KOPT-K1 (cell line): ENCODE measurements around the gene SLC30A4.
A peak's percentile ranks its signal among the peaks of the same experiment; 100 is the strongest.

Experiments
- H3K27ac ChIP-seq: fragments of 200-600 bp; sonication (generic); 2 replicates; pipeline ENCODE4 v1.5.1; 2016; ENCODE audit warnings: antibody characterized with exemption, mild to moderate bottlenecking, low read depth, low read length; ENCODE audit not compliant: poor library complexity, severe bottlenecking
- H3K36me3 ChIP-seq: fragments of 200-600 bp; sonication (generic); 2 replicates; pipeline ENCODE4 v1.5.1; 2017; ENCODE audit warnings: antibody characterized with exemption, mild to moderate bottlenecking, low read length, moderate library complexity; ENCODE audit not compliant: insufficient read depth
- H3K9me3 ChIP-seq: fragments of 200-600 bp; sonication (generic); 2 replicates; pipeline ENCODE4 v1.5.1; 2017; ENCODE audit warnings: antibody characterized with exemption, low read length, mild to moderate bottlenecking; ENCODE audit not compliant: insufficient read depth, poor library complexity, severe bottlenecking

The SLC30A4 gene, protein sequence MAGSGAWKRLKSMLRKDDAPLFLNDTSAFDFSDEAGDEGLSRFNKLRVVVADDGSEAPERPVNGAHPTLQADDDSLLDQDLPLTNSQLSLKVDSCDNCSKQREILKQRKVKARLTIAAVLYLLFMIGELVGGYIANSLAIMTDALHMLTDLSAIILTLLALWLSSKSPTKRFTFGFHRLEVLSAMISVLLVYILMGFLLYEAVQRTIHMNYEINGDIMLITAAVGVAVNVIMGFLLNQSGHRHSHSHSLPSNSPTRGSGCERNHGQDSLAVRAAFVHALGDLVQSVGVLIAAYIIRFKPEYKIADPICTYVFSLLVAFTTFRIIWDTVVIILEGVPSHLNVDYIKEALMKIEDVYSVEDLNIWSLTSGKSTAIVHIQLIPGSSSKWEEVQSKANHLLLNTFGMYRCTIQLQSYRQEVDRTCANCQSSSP

DNA sequence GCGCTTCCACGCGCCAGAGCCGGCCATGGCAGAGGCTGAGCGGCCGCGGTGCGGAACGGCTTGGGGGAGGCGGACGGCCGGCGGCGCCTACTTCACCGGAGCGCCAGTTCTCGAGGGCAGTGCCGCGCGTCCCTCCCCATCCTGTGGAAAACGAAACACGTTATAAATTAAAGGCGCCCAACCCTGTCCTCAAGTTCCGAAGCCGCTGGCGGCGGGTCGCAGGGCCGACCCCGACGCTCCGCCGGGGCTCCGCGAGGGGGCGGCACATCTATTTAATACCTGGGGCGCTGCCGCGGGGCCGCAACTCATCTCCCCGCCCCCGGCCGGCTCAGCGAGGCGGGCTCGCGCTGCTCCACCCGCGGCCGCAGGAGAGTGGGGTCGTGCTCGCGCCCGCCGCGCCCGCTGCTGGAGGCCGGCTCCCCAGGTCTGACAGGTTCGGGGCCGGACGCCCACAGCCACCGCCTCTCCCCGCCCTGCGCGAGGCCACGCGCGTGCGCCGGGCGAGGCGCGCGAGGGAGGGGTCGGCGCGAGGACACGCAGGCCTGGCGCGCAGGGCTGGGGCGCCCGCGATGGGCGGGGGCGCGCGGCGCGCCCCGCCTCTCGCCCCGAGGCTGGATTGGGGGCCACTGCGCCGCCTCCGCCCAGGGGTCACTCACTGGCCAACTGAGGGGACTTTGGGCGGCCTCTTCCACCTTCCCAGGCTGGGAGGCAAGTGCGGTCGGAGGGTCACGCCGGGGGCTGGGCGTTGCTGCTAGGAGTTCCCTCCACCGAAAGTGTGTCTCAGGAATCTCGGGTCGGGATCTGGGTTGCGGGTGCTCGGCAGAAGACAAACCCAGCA lies at the start of gene SLC30A4:
Gene SLC30A4, minus strand, starts transcription at position 428 of the 838 bp plus-strand sequence. Its CDS starts 401 bp downstream, at position 27.
- Histone ChIP-seq H3K9me3 (no peaks in the 10 kb centered on the region), H3K36me3 (no peaks in the 10 kb centered on the region), H3K27ac (peak within 1 kb of the TSS; percentile 19)

GRCh38 chr15:45555934-45556608 lies 33.5 kb upstream of the SLC30A4 start:
- Histone ChIP-seq H3K36me3 (no peaks in the 10 kb centered on the region), H3K27ac (no peak overlapping the region), H3K9me3 (no peaks in the 10 kb centered on the region)

DNA sequence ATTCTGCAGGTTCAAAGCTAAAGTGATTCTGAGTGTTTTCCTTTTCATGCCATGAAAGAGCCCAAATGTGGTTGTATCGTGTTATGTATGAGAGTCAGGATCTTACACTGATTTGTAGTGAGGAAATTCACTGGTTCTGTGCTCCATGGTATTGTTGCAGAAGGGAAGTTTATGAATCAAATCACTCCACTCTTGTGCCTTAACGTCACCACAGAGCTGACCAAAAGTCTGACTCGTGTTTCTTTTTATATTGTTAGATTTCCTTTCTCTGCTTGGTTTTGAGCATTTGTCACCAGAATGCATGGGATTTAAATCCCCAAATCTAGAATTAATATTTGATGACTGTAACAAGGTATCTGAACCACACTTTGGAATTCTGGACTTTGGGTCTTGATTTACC lies 29.1 kb upstream of the SLC30A4 start:
- Histone ChIP-seq H3K27ac (no peak overlapping the region), H3K36me3 (no peaks in the 10 kb centered on the region), H3K9me3 (no peaks in the 10 kb centered on the region)

DNA sequence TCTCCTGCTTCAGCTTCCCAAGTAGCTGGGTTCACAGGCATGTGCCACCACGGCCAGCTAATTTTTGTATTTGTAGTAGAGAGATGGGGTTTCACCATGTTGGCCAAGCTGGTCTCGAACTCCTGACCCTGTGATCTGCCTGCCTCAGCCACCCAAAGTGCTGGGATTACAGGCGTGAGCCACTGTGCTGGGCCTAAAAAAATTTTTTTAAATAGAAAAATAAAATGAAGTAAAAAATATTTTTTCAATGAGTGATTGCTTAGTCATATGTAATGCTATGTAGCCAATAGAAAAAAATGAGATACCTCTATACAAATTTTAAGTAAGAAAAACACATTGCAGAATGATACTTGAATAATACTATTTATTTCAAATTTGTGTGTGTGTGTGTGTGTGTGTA lies 27.9 kb upstream of the SLC30A4 start:
- Histone ChIP-seq H3K9me3 (no peaks in the 10 kb centered on the region), H3K36me3 (no peaks in the 10 kb centered on the region), H3K27ac (no peak overlapping the region)

DNA sequence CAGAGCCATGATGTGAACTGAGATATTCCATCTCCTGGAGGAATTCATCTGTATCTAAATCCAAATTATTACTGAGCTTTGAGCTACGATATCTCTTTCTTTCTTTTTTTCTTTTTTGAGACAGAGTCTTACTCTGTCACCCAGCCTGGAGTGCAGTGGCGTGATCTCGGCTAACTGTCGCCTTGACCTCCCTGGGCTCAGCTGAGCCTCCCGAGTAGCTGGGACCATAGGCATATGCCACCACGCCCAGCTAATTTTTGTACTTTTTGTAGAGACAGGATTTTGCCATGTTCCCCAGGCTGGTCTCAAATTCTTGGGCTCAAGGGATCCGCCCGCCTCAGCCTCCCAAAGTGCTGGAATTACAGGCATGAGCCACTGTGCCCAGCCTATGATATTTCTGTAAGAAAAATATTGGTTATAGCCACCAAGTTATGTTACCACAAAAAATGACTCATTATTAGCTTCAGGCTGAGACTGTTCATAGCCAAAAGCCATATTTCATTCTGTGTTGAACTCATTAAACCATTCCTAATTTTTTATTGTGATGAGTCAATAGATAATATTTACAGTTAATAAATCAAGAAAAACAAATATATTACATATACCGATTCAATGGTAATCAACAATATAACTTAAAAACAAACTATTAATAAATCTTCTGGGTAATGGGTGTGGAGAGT lies 27.1 kb upstream of the SLC30A4 start:
- no peak overlapping the region for H3K27ac ChIP-seq
- no peaks in the 10 kb centered on the region for H3K9me3 ChIP-seq
- no peaks in the 10 kb centered on the region for H3K36me3 ChIP-seq

- H3K9me3 ChIP-seq = no peaks in the 10 kb centered on the region
- no peak overlapping the region for H3K27ac ChIP-seq
- H3K36me3 ChIP-seq = no peaks in the 10 kb centered on the region
These were observed 26.4 kb upstream of the SLC30A4 start for GRCh38 chr15:45548753-45549520.

GRCh38 chr15:45546789-45547188 lies 24.2 kb upstream of the SLC30A4 start:
- no peaks in the 10 kb centered on the region for H3K36me3 ChIP-seq
- H3K9me3 ChIP-seq = no peaks in the 10 kb centered on the region
- H3K27ac ChIP-seq = no peak overlapping the region

GRCh38 chr15:45544266-45545023 lies 21.9 kb upstream of the SLC30A4 start:
- H3K9me3 ChIP-seq = no peaks in the 10 kb centered on the region
- H3K27ac ChIP-seq = no peak overlapping the region
- no peaks in the 10 kb centered on the region for H3K36me3 ChIP-seq

DNA sequence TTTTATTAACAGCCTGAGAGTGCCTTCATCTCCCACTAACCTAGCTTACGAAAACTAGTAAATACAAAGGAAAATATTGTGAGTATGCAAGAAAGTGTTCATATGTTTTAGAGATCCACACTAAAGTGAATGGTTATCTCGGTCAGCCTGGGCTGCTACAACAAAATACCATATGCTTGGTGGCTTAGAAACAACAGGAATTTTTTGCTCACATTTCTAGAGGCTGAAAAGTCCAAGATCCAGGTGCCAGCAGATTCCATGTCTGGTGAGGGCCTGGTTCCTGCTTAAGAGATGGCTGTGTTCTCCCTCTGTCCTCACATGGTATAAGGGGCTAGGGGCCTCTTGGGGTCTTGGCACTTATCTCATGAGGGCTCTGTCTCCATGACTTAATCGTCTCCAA lies 20.5 kb upstream of the SLC30A4 start:
- Histone ChIP-seq H3K9me3 (no peaks in the 10 kb centered on the region), H3K36me3 (no peaks in the 10 kb centered on the region), H3K27ac (no peak overlapping the region)

DNA sequence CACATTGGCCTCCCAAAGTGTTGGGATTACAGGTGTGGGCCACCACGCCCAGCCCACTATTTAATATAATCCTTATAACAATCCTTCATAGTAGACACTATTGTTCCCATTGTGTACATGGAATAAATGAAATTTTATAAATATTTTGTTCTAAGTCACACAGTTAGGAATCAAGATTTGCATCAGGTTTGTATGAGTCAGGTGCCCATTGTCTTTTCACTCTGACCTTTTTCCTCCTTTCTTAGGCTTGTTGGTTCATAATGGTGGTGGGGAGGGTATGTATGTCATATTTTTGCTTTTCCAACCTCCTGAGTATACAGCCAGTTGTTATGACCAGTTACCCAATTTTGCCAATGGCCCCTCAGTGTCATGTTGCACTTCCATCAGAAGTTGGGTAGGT lies 18.0 kb upstream of the SLC30A4 start:
- Histone ChIP-seq H3K9me3 (no peaks in the 10 kb centered on the region), H3K27ac (no peak overlapping the region), H3K36me3 (no peaks in the 10 kb centered on the region)

DNA sequence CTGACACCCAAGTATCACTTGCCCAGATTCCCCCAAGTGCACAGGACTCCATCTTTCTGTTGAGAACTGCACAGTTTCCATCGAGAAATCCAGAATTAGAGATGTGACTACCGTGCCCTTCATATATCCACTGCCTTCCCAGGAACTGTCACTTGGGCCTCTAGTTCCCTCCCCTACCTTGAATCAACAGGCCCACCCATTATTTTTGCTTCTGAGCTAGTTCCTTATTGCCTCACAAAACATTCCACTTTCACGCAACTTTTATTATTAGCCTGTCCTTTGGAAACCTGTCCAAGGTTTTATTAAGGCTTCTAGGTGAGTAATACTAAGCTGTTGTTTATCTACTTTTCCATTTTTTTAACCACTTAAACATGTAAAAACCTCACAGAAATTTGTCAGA lies 17.1 kb upstream of the SLC30A4 start:
- no peak overlapping the region for H3K27ac ChIP-seq
- H3K36me3 ChIP-seq = no peaks in the 10 kb centered on the region
- H3K9me3 ChIP-seq = no peaks in the 10 kb centered on the region

DNA sequence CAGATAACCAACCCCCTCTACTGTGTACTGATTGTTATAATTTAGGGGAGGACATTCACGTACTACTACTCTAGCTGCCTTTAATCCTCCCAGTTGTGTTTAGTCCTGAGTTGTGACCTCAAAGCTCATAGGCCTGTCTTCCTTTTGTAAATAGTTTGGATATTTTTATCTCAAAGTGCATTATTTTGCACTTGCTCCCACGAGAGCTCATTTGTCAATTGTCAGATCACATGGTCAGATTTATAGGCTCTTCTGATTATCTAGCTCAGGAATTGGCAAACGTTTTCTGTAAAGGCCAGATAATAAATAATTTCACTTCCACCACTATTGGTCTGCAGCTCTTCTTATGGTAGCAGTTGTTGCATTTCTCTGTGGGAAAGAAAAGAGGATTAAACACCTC lies 14.4 kb upstream of the SLC30A4 start:
- Histone ChIP-seq H3K36me3 (no peaks in the 10 kb centered on the region), H3K27ac (no peak overlapping the region), H3K9me3 (no peaks in the 10 kb centered on the region)

- Histone ChIP-seq H3K9me3 (no peaks in the 10 kb centered on the region), H3K36me3 (no peaks in the 10 kb centered on the region)
These were observed 13.0 kb upstream of the SLC30A4 start for GRCh38 chr15:45535486-45536042.

More at GRCh38 chr15:45535486-45536042, 13.0 kb upstream of the SLC30A4 start:
- no peak overlapping the region for H3K27ac ChIP-seq
